Common myeloid progenitor, CD34-positive (primary cell): Measurements from ENCODE around the gene TUSC2.

Experiments
- CTCF ChIA-PET: fragments of 350-600 bp; sonication (Branson Sonifier 250); formaldehyde crosslinking; loops from one replicate; lab custom pipeline; 2021; ENCODE audit warnings: antibody characterized with exemption; lab: Charles Lee
- POLR2A ChIA-PET: fragments of 350-600 bp; sonication (Branson Sonifier 250); formaldehyde crosslinking; loops from one replicate; lab custom pipeline; 2021; ENCODE audit warnings: antibody characterized with exemption; lab: Charles Lee
- DNase-seq, 3 donors: peaks; one replicate each; pipeline versions ENCODE4 v3.0.0 to v3.0.0-alpha.2; 2013
- H3K27ac ChIP-seq, 2 experiments: 1 replicate in 1 of 2; 2 replicates in 1 of 2; pipeline ENCODE4 v1.7.0; 2013; ENCODE audit warnings: inconsistent platforms in 2 of 2, low read length in 2 of 2, mild to moderate bottlenecking in 2 of 2, low read depth in 1 of 2, moderate library complexity in 1 of 2; ENCODE audit not compliant: severe bottlenecking in 2 of 2, insufficient read depth in 1 of 2, poor library complexity in 1 of 2
- H3K27me3 ChIP-seq, 5 experiments: replicated peaks in 2 of 5; 1 replicate in 3 of 5; 2 replicates in 2 of 5; pipeline versions ENCODE4 v1.6.1 to v1.7.0; 2013; ENCODE audit warnings: low read length in 4 of 5, mild to moderate bottlenecking in 2 of 5, moderate library complexity in 2 of 5, inconsistent platforms in 1 of 5; ENCODE audit not compliant: insufficient read depth in 5 of 5, control insufficient read depth in 4 of 5
- H3K36me3 ChIP-seq, 4 experiments: 1 replicate in 2 of 4; 2 replicates in 2 of 4; pipeline versions ENCODE4 v1.6.1 to v1.7.0; 2013; ENCODE audit warnings: low read length in 3 of 4, control low read depth in 1 of 4, mild to moderate bottlenecking in 1 of 4; ENCODE audit not compliant: control insufficient read depth in 4 of 4, insufficient read depth in 4 of 4
- H3K4me1 ChIP-seq, 4 experiments: 1 replicate in 3 of 4; 2 replicates in 1 of 4; pipeline versions ENCODE4 v1.6.1 to v1.7.1; 2013; ENCODE audit warnings: low read length in 3 of 4, mild to moderate bottlenecking in 3 of 4, control low read depth in 1 of 4, inconsistent platforms in 1 of 4, moderate library complexity in 1 of 4; ENCODE audit not compliant: control insufficient read depth in 4 of 4, insufficient read depth in 4 of 4; ENCODE audit errors: control extremely low read depth in 1 of 4
- H3K4me3 ChIP-seq, 7 experiments: 1 replicate in 4 of 7; 2 replicates in 3 of 7; pipeline versions ENCODE4 v1.5.1 to v1.7.0; 2013; ENCODE audit warnings: mild to moderate bottlenecking in 7 of 7, low read length in 6 of 7, moderate library complexity in 6 of 7, inconsistent platforms in 2 of 7, low read depth in 2 of 7, control low read depth in 1 of 7; ENCODE audit not compliant: insufficient read depth in 4 of 7, control insufficient read depth in 1 of 7; ENCODE audit errors: extremely low read depth in 1 of 7
- H3K9me3 ChIP-seq, 5 experiments: 1 replicate in 4 of 5; 2 replicates in 1 of 5; pipeline versions ENCODE4 v1.6.1 to v1.7.1; 2013; ENCODE audit warnings: low read length in 4 of 5, mild to moderate bottlenecking in 2 of 5, inconsistent platforms in 1 of 5, low read depth in 1 of 5, moderate library complexity in 1 of 5; ENCODE audit not compliant: control insufficient read depth in 4 of 5, insufficient read depth in 2 of 5; ENCODE audit errors: control extremely low read depth in 1 of 5
- WGBS: methylation state at CpG from one replicate; pipeline ENCODE4 v1.1.5; 2013; ENCODE audit not compliant: insufficient coverage; 5-methylcytosine and 5-hydroxymethylcytosine counted together

Gene TUSC2

GRCh38 chr3:50323092-50323600, 4.9 kb downstream of the TUSC2 start:
- no peak overlapping the region for H3K27ac ChIP-seq
- ChIA-PET CTCF (interaction anchor here (0.5 to 11.6 kb wide), 15 partner anchors 9 to 131 kb away, joined by 3 to 105 read pairs (median 10); partner anchors contain the start of genes GNAT1, HYAL1, HYAL3 and NAA80), POLR2A (interaction anchor here (1.6 kb wide), 1 partner anchor 14 kb away, joined by 3 read pairs; no protein-coding TSS in a partner anchor)
- H3K4me3 ChIP-seq, result peak overlapping the region in 1 of 7 experiments; percentile 19
- 83% methylated on average over 2 of the region's 4 CpGs for WGBS
- peaks cover 0 to 81% (median 62%) of the 10 kb centered on the region in 4 experiments for H3K4me1 ChIP-seq
- H3K9me3 ChIP-seq, result no peaks in the 10 kb centered on the region
- H3K36me3 ChIP-seq, result peaks cover 0 to 28% (median 12%) of the 10 kb centered on the region in 4 experiments
- no peaks in the 10 kb centered on the region for H3K27me3 ChIP-seq
- DNase-seq, result peak in 1 of 3 donors; percentile 42

GRCh38 chr3:50322386-50323091, 5.5 kb downstream of the TUSC2 start, which contains the start of gene HYAL2:
Gene HYAL2, minus strand, starts transcription at chr3:50322745. Its CDS starts 2,256 bp downstream, at chr3:50320489.
- H3K4me3 ChIP-seq, result peak within 1 kb of the TSS; percentile 69 to 88 (median 82)
- CTCF ChIA-PET, result interaction anchor here (0.5 to 11.6 kb wide), 10 partner anchors 12 to 131 kb away, joined by 3 to 105 read pairs (median 8); partner anchors contain the start of genes GNAT1, HYAL1, HYAL3 and NAA80
- no peaks in the 10 kb centered on the region for H3K9me3 ChIP-seq
- 80% methylated on average over 20 of the region's 31 CpGs for whole genome bisulfite sequencing
- H3K36me3 ChIP-seq, result peaks cover 0 to 33% (median 15%) of the 10 kb centered on the region in 4 experiments
- H3K27ac ChIP-seq, result peak within 1 kb of the TSS; percentile 98 to 99
- POLR2A ChIA-PET, result interaction anchor here (1.6 kb wide), 1 partner anchor 15 kb away, joined by 3 read pairs; no protein-coding TSS in a partner anchor
- DNase-seq, result no peak
- H3K4me1 ChIP-seq, result peaks cover 2 to 85% (median 65%) of the 10 kb centered on the region in 4 experiments
- no peaks in the 10 kb centered on the region for H3K27me3 ChIP-seq

GRCh38 chr3:50322115-50322385, 6.0 kb downstream of the TUSC2 start:
- POLR2A ChIA-PET, result interaction anchor here (0.6 kb wide), 1 partner anchor 31 kb away, joined by 3 read pairs; no protein-coding TSS in a partner anchor
- Histone ChIP-seq H3K4me1 (peaks cover 2 to 83% (median 60%) of the 10 kb centered on the region in 4 experiments), H3K9me3 (no peaks in the 10 kb centered on the region), H3K4me3 (peak overlapping the region in 6 of 7 experiments; percentile 19 to 88 (median 84)), H3K36me3 (peaks cover 0 to 38% (median 17%) of the 10 kb centered on the region in 4 experiments), H3K27ac (peak overlapping the region in 1 of 2 experiments; percentile 99), H3K27me3 (no peaks in the 10 kb centered on the region)
- WGBS, result 36% methylated on average over 14 of the region's 14 CpGs
- CTCF ChIA-PET, result interaction anchor here (1.5 to 11.6 kb wide), 5 partner anchors 14 to 130 kb away, joined by 5 to 105 read pairs (median 11); partner anchors contain the start of genes GNAT1, HYAL1, HYAL3 and LSMEM2
- no peak for DNase-seq

- H3K4me1 ChIP-seq, result peaks cover 2 to 80% (median 58%) of the 10 kb centered on the region in 4 experiments
- no peaks in the 10 kb centered on the region for H3K27me3 ChIP-seq
Observed at GRCh38 chr3:50321336-50322114, 6.5 kb downstream of the TUSC2 start.

GRCh38 chr3:50320853-50321335, 7.1 kb downstream of the TUSC2 start:
- Histone ChIP-seq H3K27me3 (no peaks in the 10 kb centered on the region), H3K4me3 (peak overlapping the region; percentile 69 to 88 (median 82)), H3K9me3 (no peaks in the 10 kb centered on the region), H3K27ac (peak overlapping the region; percentile 98 to 99), H3K4me1 (peaks cover 2 to 75% (median 58%) of the 10 kb centered on the region in 4 experiments), H3K36me3 (peaks cover 0 to 42% (median 17%) of the 10 kb centered on the region in 4 experiments)
- peak in 1 of 3 donors; percentile 69 for DNase-seq
- WGBS, result 0% methylated on average over 12 of the region's 45 CpGs
- POLR2A ChIA-PET, result interaction anchor here (0.5 to 0.8 kb wide), 5 partner anchors 11 to 28 kb away, joined by 3 to 6 read pairs (median 3); no protein-coding TSS in a partner anchor
- CTCF ChIA-PET, result interaction anchor here (0.6 to 11.6 kb wide), 9 partner anchors 15 to 62 kb away, joined by 3 to 105 read pairs (median 5); partner anchors contain the start of genes HYAL1, HYAL3, LSMEM2 and NAA80

More at GRCh38 chr3:50321336-50322114, 6.5 kb downstream of the TUSC2 start:
- H3K27ac ChIP-seq, result peak overlapping the region; percentile 98 to 99
- peak overlapping the region; percentile 69 to 88 (median 82) for H3K4me3 ChIP-seq
- peak; percentile 88 to 92 (median 90) for DNase-seq
- H3K9me3 ChIP-seq, result no peaks in the 10 kb centered on the region
- ChIA-PET CTCF (interaction anchor here (0.6 to 11.6 kb wide), 7 partner anchors 15 to 47 kb away, joined by 3 to 105 read pairs (median 6); partner anchors contain the start of genes HYAL1, HYAL3, LSMEM2 and NAA80), POLR2A (interaction anchor here (0.5 to 0.8 kb wide), 5 partner anchors 12 to 30 kb away, joined by 3 to 6 read pairs (median 3); no protein-coding TSS in a partner anchor)
- 0% methylated on average over 40 of the region's 59 CpGs for WGBS
- peaks cover 0 to 42% (median 18%) of the 10 kb centered on the region in 4 experiments for H3K36me3 ChIP-seq
